Ishikawa (cell line): ENCODE measurements around the gene SMYD3.

ENCODE experiments used
- FOXM1 ChIP-seq: IDR thresholded peaks from 2 replicates; pipeline ENCODE4 v1.6.1; 2012; ENCODE audit warnings: low read depth, borderline replicate concordance
- NFIC ChIP-seq: IDR thresholded peaks from 2 replicates; pipeline ENCODE4 v1.6.1; 2012
- RAD21 ChIP-seq: IDR thresholded peaks from 2 replicates; pipeline ENCODE4 v1.6.1; 2012; ENCODE audit warnings: low read depth

GRCh38 chr1:246526380-246526779 is 19.3 kb upstream of the SMYD3 start:
- TF ChIP-seq NFIC (no peak), RAD21 (no peak), FOXM1 (no peak)
